Measurements from ENCODE around the gene PMM2.
A peak's percentile ranks its signal among the peaks of the same experiment; 100 is the strongest.
"Not testable (repeated sequence)": the region's sequence is repeated elsewhere in the genome, so short reads cannot be mapped to it uniquely, and the experiment has no call there.

Gene PMM2

DNA sequence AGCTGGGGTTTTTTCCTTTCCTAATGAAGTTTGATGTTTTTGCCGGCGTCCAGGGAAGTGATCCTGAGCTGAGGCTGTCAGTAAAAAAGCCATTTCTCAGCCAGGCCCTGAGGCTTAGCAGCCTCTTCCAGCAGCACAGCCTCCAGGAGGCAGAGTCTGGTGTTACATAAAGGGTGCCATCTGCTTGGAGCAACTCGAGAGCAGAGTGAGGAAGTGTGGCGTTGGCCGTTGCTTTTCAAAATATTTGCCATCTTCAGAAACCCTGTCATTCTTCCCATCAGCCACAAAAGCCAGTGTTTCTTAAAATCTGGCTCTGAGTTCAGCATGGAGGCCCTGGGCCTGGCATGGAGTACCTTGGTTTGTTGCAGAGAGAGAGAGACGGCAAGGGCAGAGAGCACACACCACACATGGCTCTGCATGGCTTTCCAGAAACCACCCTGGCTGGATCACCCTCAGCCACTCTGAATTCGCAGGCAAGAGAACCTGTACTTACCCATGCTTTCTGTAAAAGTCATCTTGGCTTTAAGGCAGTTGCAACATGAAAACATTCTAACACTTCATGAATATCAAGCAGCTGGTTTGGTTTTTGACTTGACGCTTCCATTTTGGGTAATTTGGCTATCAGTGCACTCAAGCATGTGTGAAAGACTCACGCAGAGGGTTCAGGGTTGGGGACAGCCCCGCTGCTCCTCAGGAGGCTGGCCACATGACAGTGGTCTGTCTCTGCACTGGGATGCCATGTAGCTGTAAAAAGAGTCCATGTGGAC, 21.0 kb downstream of the PMM2 start:
- peaks cover 53% of the 10 kb centered on the region for H3K36me3 Mint-ChIP-seq
- H3K27me3 Mint-ChIP-seq, result no peaks in the 10 kb centered on the region
- no peaks in the 10 kb centered on the region for H3K9me3 Mint-ChIP-seq
- H3K27ac Mint-ChIP-seq, result no peak overlapping the region
- no peak overlapping the region for H3K4me3 Mint-ChIP-seq
- DNase-seq, result no peak
- peaks cover 27% of the 10 kb centered on the region for H3K4me1 Mint-ChIP-seq
- CTCF ChIA-PET, result interaction anchor here (1.7 to 2.6 kb wide), 3 partner anchors 21 to 61 kb away, joined by 4 to 11 read pairs (median 5); partner anchors contain the start of genes PMM2 and TMEM186

DNA sequence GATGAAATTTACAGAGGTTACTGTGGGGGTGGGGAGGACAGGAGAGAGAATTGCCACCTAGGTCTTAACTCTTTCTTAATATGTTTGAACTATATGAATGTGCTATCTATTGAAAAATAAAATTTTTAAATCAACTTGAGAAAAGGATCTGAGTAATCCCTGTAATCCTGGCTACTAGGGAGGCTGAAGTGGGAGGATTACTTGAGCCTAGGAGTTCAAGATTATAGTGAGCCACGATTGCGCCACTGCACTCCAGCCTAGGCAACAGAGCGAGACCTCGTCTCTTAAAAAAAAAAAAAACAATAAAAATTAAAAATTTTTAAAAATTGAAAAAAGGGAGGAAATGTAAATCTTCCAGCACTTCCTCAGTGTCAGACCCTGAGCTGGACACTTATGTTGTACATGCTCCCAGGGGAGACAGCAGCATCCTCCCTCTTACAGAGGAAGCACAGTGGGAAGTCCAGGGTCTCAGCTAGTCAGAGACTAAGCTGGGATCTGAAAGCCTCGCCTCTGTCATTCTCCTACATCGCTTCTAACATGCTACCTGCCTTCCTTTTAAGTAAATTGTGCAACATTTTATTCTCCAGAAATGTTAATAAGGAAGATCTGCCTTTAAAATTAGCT, 21.9 kb downstream of the PMM2 start:
- CTCF ChIA-PET, result interaction anchor here (1.7 to 1.8 kb wide), 2 partner anchors 22 to 60 kb away, joined by 4 to 5 read pairs; partner anchors contain the start of genes PMM2 and TMEM186
- Mint-ChIP-seq H3K9me3 (no peaks in the 10 kb centered on the region), H3K27me3 (no peaks in the 10 kb centered on the region), H3K4me3 (no peak overlapping the region), H3K27ac (no peak overlapping the region), H3K4me1 (peaks cover 26% of the 10 kb centered on the region), H3K36me3 (peaks cover 54% of the 10 kb centered on the region)
- DNase-seq, result no peak

DNA sequence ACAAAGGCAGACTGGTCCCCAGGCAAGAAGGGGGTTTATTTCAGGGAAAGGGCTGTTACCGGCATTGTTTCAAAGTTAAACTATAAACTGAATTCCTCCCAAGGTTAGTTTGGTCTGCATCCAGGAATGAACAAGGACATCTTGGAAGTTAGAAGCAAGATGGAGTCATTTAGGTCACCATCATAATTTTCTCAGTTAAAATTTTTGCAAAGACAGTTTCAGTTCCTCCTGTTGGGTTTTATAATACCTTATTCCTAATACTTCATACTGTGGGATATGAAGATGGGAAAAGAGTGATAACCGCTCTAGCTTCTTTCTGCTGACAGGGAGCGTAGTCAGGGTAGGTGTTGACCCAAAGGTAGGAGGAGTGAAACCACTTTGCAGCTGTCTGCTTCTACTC, 24.8 kb downstream of the PMM2 start:
- H3K27me3 Mint-ChIP-seq, result no peaks in the 10 kb centered on the region
- H3K9me3 Mint-ChIP-seq, result no peaks in the 10 kb centered on the region
- H3K4me3 Mint-ChIP-seq, result no peak overlapping the region
- CTCF ChIA-PET, result interaction anchor here (1.7 kb wide), 1 partner anchor 58 kb away, joined by 4 read pairs; no protein-coding TSS in a partner anchor
- H3K27ac Mint-ChIP-seq, result no peak overlapping the region
- peaks cover 8% of the 10 kb centered on the region for H3K4me1 Mint-ChIP-seq
- H3K36me3 Mint-ChIP-seq, result peaks cover 40% of the 10 kb centered on the region
- DNase-seq, result no peak

DNA sequence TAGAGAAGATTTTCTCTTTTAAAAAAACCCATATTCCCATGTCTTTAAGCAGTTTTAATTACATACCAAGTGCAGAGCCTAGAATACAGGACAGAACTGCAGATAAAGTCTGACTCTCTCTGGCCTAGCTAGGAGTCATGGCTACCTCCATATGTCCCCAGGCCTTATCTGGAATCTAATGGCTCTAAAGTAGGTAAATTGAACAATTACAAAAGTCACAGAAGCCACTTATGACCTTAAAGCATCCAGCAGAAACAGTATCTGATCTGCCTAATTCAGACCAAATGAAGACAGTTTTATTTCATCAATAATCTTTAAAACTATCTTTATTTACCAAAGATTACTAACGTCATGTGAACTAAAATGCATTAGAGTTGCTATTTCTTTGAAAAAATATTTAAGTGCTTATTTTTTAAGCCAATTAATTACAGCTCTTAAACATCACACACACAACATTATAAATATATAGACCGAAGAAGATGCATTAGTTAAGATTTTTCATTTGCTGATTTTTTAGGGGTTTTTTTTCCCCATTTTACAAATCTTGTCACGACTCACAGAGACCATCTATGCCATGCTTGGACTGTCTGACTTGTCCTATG, 28.7 kb downstream of the PMM2 start:
- peaks cover 41% of the 10 kb centered on the region for H3K36me3 Mint-ChIP-seq
- no peaks in the 10 kb centered on the region for H3K9me3 Mint-ChIP-seq
- no peaks in the 10 kb centered on the region for H3K27me3 Mint-ChIP-seq
- CTCF ChIA-PET, result interaction anchor here (0.7 kb wide), 1 partner anchor 259 kb away, joined by 3 read pairs; no protein-coding TSS in a partner anchor
- no peak for DNase-seq
- peaks cover 4% of the 10 kb centered on the region for H3K4me1 Mint-ChIP-seq
- H3K27ac Mint-ChIP-seq, result no peak overlapping the region
- H3K4me3 Mint-ChIP-seq, result no peak overlapping the region

DNA sequence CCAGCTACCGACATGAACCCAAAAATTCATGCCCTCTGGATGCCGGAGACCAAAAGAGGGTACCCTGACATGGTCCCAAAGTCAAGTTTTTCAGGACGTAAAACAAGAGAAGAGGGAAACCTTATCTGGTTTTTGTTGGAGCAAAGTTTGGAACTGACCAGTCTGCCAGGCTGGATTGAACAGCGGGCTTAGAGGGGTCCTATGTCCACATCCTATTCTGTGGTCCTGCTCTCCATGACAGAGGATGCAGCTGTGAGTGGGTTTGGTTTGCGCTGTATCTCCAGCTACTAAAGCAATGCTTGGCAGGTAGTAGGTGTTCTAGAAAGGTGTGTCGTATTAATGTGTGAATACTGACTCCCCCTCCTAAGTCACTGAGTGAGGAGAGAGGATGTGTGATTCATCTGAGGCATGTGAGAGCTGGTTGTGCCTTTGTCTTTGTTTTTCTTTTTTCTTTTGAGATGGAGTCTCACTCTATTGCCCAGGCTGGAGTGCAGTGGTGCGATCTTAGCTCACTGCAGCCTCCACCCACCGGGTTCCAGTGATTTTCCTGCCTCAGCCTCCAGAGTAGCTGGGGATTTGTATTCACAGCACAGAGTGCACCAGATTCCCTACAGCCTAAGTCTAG, 31.0 kb downstream of the PMM2 start:
- Mint-ChIP-seq H3K36me3 (peaks cover 28% of the 10 kb centered on the region), H3K27ac (no peak overlapping the region), H3K4me1 (peaks cover 22% of the 10 kb centered on the region), H3K4me3 (no peak overlapping the region), H3K27me3 (no peaks in the 10 kb centered on the region), H3K9me3 (no peaks in the 10 kb centered on the region)
- CTCF ChIA-PET, result interaction anchor here (1.5 kb wide), 1 partner anchor 51 kb away, joined by 4 read pairs; no protein-coding TSS in a partner anchor
- no peak for DNase-seq

DNA sequence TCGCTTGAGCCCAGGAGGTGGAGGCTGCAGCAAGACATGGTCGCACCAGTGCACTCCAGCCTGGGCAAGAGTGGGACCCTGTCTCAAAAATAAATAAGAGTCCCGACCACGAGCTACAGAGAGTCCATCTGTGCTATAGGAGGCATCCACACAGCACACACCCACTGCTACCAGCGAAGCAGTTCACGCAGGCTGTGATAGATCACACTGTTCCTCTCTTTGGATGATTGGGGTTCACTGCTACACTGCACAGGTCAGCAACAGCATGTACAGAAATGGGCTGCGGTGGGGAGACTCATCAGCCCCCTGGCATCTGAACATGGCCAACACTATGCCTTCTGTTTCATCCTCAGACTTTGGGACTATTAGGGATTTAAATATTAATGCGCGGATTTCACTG, 33.8 kb downstream of the PMM2 start:
- DNase-seq, result no peak
- Mint-ChIP-seq H3K4me3 (no peak overlapping the region), H3K27me3 (no peaks in the 10 kb centered on the region), H3K4me1 (peaks cover 22% of the 10 kb centered on the region), H3K36me3 (peaks cover 21% of the 10 kb centered on the region), H3K9me3 (no peaks in the 10 kb centered on the region), H3K27ac (no peak overlapping the region)
- CTCF ChIA-PET, result no interaction called here

DNA sequence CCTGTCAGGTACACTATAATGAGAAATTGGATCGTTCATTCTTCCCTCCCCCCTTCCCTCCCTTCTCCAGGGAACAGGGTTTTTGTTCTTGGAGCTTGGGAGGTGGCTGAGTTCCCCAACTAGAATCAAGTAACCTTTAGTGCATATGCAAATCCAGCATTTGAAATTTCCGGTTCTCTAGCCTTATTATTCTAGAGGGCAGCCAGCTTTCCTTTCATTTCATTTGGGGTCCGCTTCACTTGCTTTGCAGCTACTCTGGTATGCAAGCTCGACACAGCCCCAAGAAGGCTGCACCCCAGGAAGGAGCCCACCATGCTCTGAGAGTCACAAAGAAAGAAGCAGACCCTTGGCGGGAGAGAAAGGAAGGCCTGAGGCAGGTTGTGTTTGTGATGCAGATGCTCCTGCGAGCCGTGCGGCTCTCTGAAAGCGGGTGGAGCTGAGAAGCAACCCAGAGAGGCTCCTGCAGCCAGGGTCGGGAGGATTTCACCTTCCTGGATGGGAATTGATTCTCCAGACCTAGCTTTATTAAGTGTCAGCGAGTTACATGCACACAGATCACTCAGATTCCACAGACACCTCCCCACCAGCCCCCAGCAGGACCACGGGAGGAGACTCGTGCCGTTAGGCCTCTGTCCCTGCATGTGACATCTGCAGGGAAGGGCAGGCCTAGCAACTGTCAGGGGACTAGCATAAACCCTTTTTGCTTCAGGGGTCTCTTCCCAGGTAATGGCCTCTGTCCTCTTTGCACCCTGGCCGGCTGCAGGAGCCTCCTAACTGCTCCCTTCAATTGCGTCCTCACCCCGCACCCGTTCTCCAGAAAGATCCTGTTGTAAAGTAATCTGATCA, 34.5 kb downstream of the PMM2 start:
- Mint-ChIP-seq H3K27me3 (no peaks in the 10 kb centered on the region), H3K36me3 (peaks cover 21% of the 10 kb centered on the region), H3K4me1 (peaks cover 22% of the 10 kb centered on the region), H3K9me3 (no peaks in the 10 kb centered on the region), H3K27ac (no peak overlapping the region), H3K4me3 (no peak overlapping the region)
- DNase-seq, result no peak
- CTCF ChIA-PET, result no interaction called here

DNA sequence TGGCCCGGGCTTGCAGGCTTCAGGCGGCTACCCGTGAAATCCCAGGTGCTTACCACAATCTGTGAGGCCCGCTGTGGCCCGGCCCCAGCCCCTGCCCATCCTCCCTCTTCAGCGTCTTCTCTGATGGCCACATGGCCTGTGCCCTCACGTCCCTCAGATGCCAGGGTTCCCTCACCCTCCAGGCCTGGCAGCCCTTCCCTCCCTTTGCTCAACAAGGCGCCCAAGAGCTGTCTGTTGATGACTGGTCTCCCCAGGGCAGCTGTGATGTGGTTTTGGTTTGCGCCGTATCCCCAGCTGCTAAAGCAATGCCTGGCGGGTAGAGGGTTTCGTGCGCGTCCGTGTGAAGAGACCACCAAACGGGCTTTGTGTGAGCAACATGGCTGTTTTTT, 35.1 kb downstream of the PMM2 start:
- Mint-ChIP-seq H3K9me3 (no peaks in the 10 kb centered on the region), H3K27ac (peak overlapping the region; percentile 46), H3K36me3 (peaks cover 21% of the 10 kb centered on the region), H3K4me1 (peaks cover 22% of the 10 kb centered on the region), H3K27me3 (no peaks in the 10 kb centered on the region), H3K4me3 (no peak overlapping the region)
- DNase-seq, result no peak
- CTCF ChIA-PET, result no interaction called here

DNA sequence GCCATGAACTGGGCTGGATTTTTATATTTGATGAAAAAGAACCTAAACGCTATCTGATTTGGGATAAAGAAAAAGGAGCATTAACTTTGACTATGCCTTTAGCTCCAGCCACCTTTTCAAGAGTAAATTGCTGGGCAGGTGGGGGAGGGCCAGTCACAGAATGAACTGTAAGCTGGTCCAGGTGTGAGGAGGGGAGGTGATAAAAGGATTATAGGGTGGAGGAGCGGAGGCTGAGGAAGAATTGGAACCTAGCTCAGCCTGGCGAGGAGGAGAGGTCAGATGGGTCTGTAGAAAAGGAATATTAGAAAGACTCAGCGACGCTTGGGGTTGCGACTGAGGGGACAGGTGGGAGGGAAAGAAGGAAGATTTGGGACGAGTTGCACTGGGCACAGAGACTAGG, 39.2 kb downstream of the PMM2 start:
- H3K9me3 Mint-ChIP-seq, H3K27ac Mint-ChIP-seq, H3K27me3 Mint-ChIP-seq, H3K4me3 Mint-ChIP-seq, H3K36me3 Mint-ChIP-seq, CTCF ChIA-PET, DNase-seq: not testable (repeated sequence)
- H3K4me1 Mint-ChIP-seq, result peaks cover 15% of the 10 kb centered on the region

DNA sequence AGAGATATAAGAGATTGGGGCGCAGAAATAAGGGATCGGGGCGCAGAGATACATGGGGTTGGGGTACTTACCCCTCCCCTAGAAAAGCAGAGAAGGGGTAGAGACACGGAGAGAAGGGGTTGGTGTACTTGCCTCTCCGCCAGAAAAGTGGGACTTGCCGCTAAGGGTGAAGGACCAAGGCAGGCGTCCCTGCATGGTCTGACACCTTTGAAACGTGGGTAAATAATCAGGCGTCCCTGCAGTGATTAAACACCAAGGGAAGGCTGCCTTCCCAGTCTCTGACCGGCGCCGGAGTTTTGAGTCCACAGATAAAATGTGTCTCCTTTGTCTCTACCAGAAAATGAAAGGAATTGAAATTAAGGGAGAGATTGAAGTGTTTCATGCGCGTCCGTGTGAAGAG, 40.0 kb downstream of the PMM2 start:
- H3K4me3 Mint-ChIP-seq, H3K9me3 Mint-ChIP-seq, H3K27me3 Mint-ChIP-seq, CTCF ChIA-PET, DNase-seq, H3K36me3 Mint-ChIP-seq, H3K4me1 Mint-ChIP-seq, H3K27ac Mint-ChIP-seq: not testable (repeated sequence)

DNA sequence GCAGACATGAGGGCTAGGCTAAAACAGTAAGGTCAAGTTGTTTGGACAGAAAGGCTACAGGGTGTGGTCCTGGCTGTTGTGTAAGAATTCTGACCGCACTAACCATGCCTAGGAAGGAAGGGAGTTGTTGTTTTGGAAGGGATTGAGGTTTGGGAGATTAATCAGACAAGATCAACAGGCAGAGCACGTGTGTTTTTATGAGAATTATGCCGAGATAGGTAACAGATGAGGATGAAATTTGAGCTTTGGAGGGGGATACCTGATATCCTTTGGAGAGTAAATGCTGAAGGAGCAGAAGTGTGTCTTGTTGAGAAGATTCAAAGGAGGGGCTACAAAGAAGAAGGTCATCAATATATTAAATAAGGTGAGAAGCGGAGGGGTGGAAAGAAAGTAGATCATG, 44.4 kb downstream of the PMM2 start:
- H3K4me3 Mint-ChIP-seq, result not testable (repeated sequence)

DNA sequence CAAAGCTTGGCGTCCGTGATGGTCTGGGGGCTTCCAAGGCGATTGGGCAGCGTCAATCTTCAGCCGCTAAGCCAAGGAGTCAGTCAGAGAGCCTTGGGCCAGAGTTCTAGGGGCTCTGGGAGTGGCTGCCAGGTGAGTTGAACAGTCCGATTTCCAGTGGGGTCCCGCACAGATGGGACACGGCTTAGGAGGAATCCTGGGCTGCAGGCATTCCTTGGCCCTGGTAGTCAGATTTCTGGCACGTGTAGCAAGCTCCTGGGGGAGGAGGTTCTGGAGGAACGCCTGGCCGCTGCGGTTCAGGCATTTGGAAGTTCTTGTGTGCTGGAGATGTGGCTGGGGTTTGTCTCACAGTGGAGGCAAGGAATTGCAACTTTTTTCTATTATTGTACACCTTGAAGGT, 45.7 kb downstream of the PMM2 start:
- H3K4me3 Mint-ChIP-seq, CTCF ChIA-PET, H3K36me3 Mint-ChIP-seq, H3K27ac Mint-ChIP-seq, H3K27me3 Mint-ChIP-seq, H3K9me3 Mint-ChIP-seq, DNase-seq, H3K4me1 Mint-ChIP-seq: not testable (repeated sequence)

More for the DNA sequence above, 44.4 kb downstream of the PMM2 start:
- H3K36me3 Mint-ChIP-seq, H3K4me1 Mint-ChIP-seq, CTCF ChIA-PET, H3K9me3 Mint-ChIP-seq, DNase-seq, H3K27me3 Mint-ChIP-seq: not testable (repeated sequence)
- H3K27ac Mint-ChIP-seq, result peak overlapping the region; percentile 3

DNA sequence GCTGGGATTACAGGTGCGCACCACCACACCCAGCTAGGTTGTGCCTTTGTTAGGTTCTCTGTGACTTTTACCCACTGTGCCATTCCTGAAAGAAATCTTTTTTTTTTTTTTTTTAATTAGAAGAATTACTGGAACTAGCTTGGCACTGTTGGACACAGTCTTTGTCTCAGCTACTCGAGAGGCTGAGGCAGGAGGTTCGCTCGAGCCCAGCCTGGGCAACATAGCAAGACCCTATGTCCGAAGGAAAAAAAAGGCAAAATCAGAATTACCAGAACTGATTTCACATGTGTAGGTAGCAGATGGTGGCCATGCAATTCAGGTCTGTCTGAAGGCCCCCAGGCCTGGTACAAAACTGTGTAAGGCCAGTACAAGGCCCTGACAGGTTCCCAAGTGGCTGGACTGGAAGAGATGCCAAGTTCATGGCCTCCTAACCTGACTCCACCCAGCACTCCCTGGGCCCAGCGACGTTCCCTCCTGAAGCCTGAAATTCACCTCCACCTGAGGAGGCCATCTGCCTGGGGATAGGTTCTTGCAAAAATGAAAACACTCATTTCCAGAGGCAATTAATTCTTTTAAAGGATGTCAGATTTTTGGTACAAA, 48.2 kb downstream of the PMM2 start:
- H3K27ac Mint-ChIP-seq, result no peak overlapping the region
- no peaks in the 10 kb centered on the region for H3K27me3 Mint-ChIP-seq
- H3K4me1 Mint-ChIP-seq, result peaks cover 7% of the 10 kb centered on the region
- CTCF ChIA-PET, result no interaction called here
- H3K36me3 Mint-ChIP-seq, result peaks cover 22% of the 10 kb centered on the region
- no peak overlapping the region for H3K4me3 Mint-ChIP-seq
- no peaks in the 10 kb centered on the region for H3K9me3 Mint-ChIP-seq
- no peak for DNase-seq

Data from activated naive CD4-positive, alpha-beta T cell treated with anti-CD3 and anti-CD28 coated beads, Interleukin-2, amount 10 ng/mL, durations not matched to agents 7 days and 5 days (primary cell).